NOMO-1 treated with dmso at 0.1 percent for 144 hours (cell line): Measurements from ENCODE around the gene CCNJL.
"Not testable (repeated sequence)": the region's sequence is repeated elsewhere in the genome, so short reads cannot be mapped to it uniquely, and the experiment has no call there.

Experiments
- DNase-seq: peaks from one replicate; lab custom pipeline; 2025; ENCODE audit not compliant: unreplicated experiment; lab: John Stamatoyannopoulos, UW

CCNJL gene

GRCh38 chr5:160312134-160312959 lies at the start of gene CCNJL:
Gene CCNJL (minus strand): TSS chr5:160312564. CDS start chr5:160311923, 641 bp downstream.
- no peak for DNase-seq

- DNase-seq = no peak
Observed at GRCh38 chr5:160361624-160362228, 49.4 kb upstream of the CCNJL start.

GRCh38 chr5:160360310-160360709 lies 47.9 kb upstream of the CCNJL start:
- no peak for DNase-seq

GRCh38 chr5:160359816-160360215 lies 47.5 kb upstream of the CCNJL start:
- no peak for DNase-seq

GRCh38 chr5:160359242-160359641 lies 46.9 kb upstream of the CCNJL start:
- DNase-seq = no peak

GRCh38 chr5:160357861-160358411 lies 45.6 kb upstream of the CCNJL start:
- no peak for DNase-seq

GRCh38 chr5:160357394-160357793 lies 45.0 kb upstream of the CCNJL start:
- DNase-seq = no peak

GRCh38 chr5:160356550-160357347 lies 44.4 kb upstream of the CCNJL start:
- no peak for DNase-seq

GRCh38 chr5:160354666-160355065 lies 42.3 kb upstream of the CCNJL start:
- no peak for DNase-seq

GRCh38 chr5:160353379-160353778 lies 41.0 kb upstream of the CCNJL start:
- DNase-seq = no peak

GRCh38 chr5:160352308-160352707 lies 39.9 kb upstream of the CCNJL start:
- no peak for DNase-seq

- DNase-seq = no peak
Observed at GRCh38 chr5:160349935-160350303, 37.6 kb upstream of the CCNJL start.

- DNase-seq = no peak
Observed at GRCh38 chr5:160349249-160349934, 37.0 kb upstream of the CCNJL start.

- no peak for DNase-seq
Observed at GRCh38 chr5:160348080-160348479, 35.7 kb upstream of the CCNJL start.

GRCh38 chr5:160347448-160347847 lies 35.1 kb upstream of the CCNJL start:
- DNase-seq = no peak

- DNase-seq = no peak
Observed at GRCh38 chr5:160342413-160342941, 30.1 kb upstream of the CCNJL start.

GRCh38 chr5:160341309-160341870 lies 29.0 kb upstream of the CCNJL start:
- no peak for DNase-seq

- DNase-seq = not testable (repeated sequence)
Observed at GRCh38 chr5:160340513-160340912, 28.1 kb upstream of the CCNJL start.

GRCh38 chr5:160339406-160340130 lies 27.2 kb upstream of the CCNJL start:
- no peak for DNase-seq

GRCh38 chr5:160334716-160335115 lies 22.4 kb upstream of the CCNJL start:
- not testable (repeated sequence) for DNase-seq
